Effector memory CD8-positive, alpha-beta T cell (primary cell): ENCODE data around the gene ABCB8.
A peak's percentile ranks its signal among the peaks of the same experiment; 100 is the strongest.

Experiments used
- ATAC-seq: fragments of 150-1000 bp; cut with Tn5 transposase; replicated peaks from 2 replicates; pipeline ENCODE4 v1.10.0; 2021; ENCODE audit warnings: mild to moderate bottlenecking, moderate library complexity
- DNase-seq, 3 experiments: peaks; one replicate each; pipeline ENCODE4 v3.0.0; 2021
- H3K27ac Mint-ChIP-seq, 2 donors: one replicate each; pipeline ENCODE4 v1.8.0; 2022; ENCODE audit warnings: mild to moderate bottlenecking in 2 of 2, mixed read lengths in 2 of 2, moderate library complexity in 2 of 2
- H3K27me3 Mint-ChIP-seq, 2 donors: one replicate each; pipeline ENCODE4 v1.8.0; 2022; ENCODE audit warnings: mixed read lengths in 2 of 2
- H3K36me3 Mint-ChIP-seq: one replicate; pipeline ENCODE4 v1.8.0; 2022; ENCODE audit warnings: mild to moderate bottlenecking, moderate library complexity, mixed read lengths; ENCODE audit not compliant: insufficient read depth
- H3K4me1 Mint-ChIP-seq, 2 donors: one replicate each; pipeline ENCODE4 v1.8.0; 2022; ENCODE audit warnings: low read depth in 2 of 2, mixed read lengths in 2 of 2
- H3K4me3 Mint-ChIP-seq, 2 donors: one replicate each; pipeline ENCODE4 v1.8.0; 2022; ENCODE audit warnings: mild to moderate bottlenecking in 2 of 2, mixed read lengths in 2 of 2, moderate library complexity in 2 of 2
- H3K9me3 Mint-ChIP-seq, 2 donors: one replicate each; pipeline ENCODE4 v1.8.0; 2022; ENCODE audit warnings: mixed read lengths in 2 of 2

Gene ABCB8

GRCh38 chr7:151061213-151062110 lies 33.2 kb downstream of the ABCB8 start:
- Mint-ChIP-seq H3K4me3 (peak overlapping the region; percentile 95 to 97), H3K27ac (peak overlapping the region; percentile 39 to 65), H3K9me3 (no peaks in the 10 kb centered on the region), H3K36me3 (peaks cover 13% of the 10 kb centered on the region), H3K27me3 (no peaks in the 10 kb centered on the region), H3K4me1 (peaks cover 37 to 41% of the 10 kb centered on the region in 2 donors)
- ATAC-seq (no peak), DNase-seq (no peak)

- ATAC-seq = no peak
- H3K9me3 Mint-ChIP-seq = no peaks in the 10 kb centered on the region
- no peaks in the 10 kb centered on the region for H3K27me3 Mint-ChIP-seq
- H3K4me3 Mint-ChIP-seq = peak overlapping the region in 1 of 2 donors; percentile 95
- H3K27ac Mint-ChIP-seq = peak overlapping the region in 1 of 2 donors; percentile 39
- no peak for DNase-seq
- H3K4me1 Mint-ChIP-seq = peaks cover 31 to 37% of the 10 kb centered on the region in 2 donors
- H3K36me3 Mint-ChIP-seq = peaks cover 15% of the 10 kb centered on the region
Measured at GRCh38 chr7:151062111-151062398, 33.8 kb downstream of the ABCB8 start.

- no peaks in the 10 kb centered on the region for H3K27me3 Mint-ChIP-seq
- no peaks in the 10 kb centered on the region for H3K9me3 Mint-ChIP-seq
- peaks cover 27 to 32% of the 10 kb centered on the region in 2 donors for H3K4me1 Mint-ChIP-seq
- ATAC-seq = no peak
- peaks cover 20% of the 10 kb centered on the region for H3K36me3 Mint-ChIP-seq
- no peak for DNase-seq
- no peak overlapping the region for H3K4me3 Mint-ChIP-seq
- no peak overlapping the region for H3K27ac Mint-ChIP-seq
Measured at GRCh38 chr7:151062399-151063211, 34.4 kb downstream of the ABCB8 start.

- no peaks in the 10 kb centered on the region for H3K9me3 Mint-ChIP-seq
- peaks cover 26 to 31% of the 10 kb centered on the region in 2 donors for H3K4me1 Mint-ChIP-seq
- peaks cover 22% of the 10 kb centered on the region for H3K36me3 Mint-ChIP-seq
- ATAC-seq = no peak
- H3K27me3 Mint-ChIP-seq = no peaks in the 10 kb centered on the region
- DNase-seq = no peak
- peak overlapping the region in 1 of 2 donors; percentile 17 for H3K27ac Mint-ChIP-seq
- H3K4me3 Mint-ChIP-seq = no peak overlapping the region
Measured at GRCh38 chr7:151063212-151063561, 34.9 kb downstream of the ABCB8 start.

- peaks cover 26% of the 10 kb centered on the region for H3K36me3 Mint-ChIP-seq
- peaks cover 17 to 20% of the 10 kb centered on the region in 2 donors for H3K4me1 Mint-ChIP-seq
- DNase-seq (no peak), ATAC-seq (no peak)
- H3K4me3 Mint-ChIP-seq = no peak overlapping the region
- H3K9me3 Mint-ChIP-seq = no peaks in the 10 kb centered on the region
- no peak overlapping the region for H3K27ac Mint-ChIP-seq
- H3K27me3 Mint-ChIP-seq = no peaks in the 10 kb centered on the region
Measured at GRCh38 chr7:151064454-151064853, 36.2 kb downstream of the ABCB8 start.

GRCh38 chr7:151064993-151065392 lies 36.7 kb downstream of the ABCB8 start:
- DNase-seq = no peak
- H3K27me3 Mint-ChIP-seq = no peaks in the 10 kb centered on the region
- H3K9me3 Mint-ChIP-seq = no peaks in the 10 kb centered on the region
- ATAC-seq = no peak
- H3K27ac Mint-ChIP-seq = no peak overlapping the region
- peaks cover 29% of the 10 kb centered on the region for H3K36me3 Mint-ChIP-seq
- H3K4me3 Mint-ChIP-seq = no peak overlapping the region
- H3K4me1 Mint-ChIP-seq = peaks cover 17 to 19% of the 10 kb centered on the region in 2 donors

- H3K9me3 Mint-ChIP-seq = no peaks in the 10 kb centered on the region
- H3K27ac Mint-ChIP-seq = no peak overlapping the region
- no peak for ATAC-seq
- H3K4me3 Mint-ChIP-seq = no peak overlapping the region
- no peaks in the 10 kb centered on the region for H3K27me3 Mint-ChIP-seq
- DNase-seq = no peak
- H3K36me3 Mint-ChIP-seq = peaks cover 29% of the 10 kb centered on the region
- H3K4me1 Mint-ChIP-seq = peaks cover 14 to 17% of the 10 kb centered on the region in 2 donors
Measured at GRCh38 chr7:151065516-151065915, 37.3 kb downstream of the ABCB8 start.

- Mint-ChIP-seq H3K36me3 (peaks cover 29% of the 10 kb centered on the region), H3K27ac (peak overlapping the region in 1 of 2 donors; percentile 69), H3K4me3 (no peak overlapping the region), H3K9me3 (no peaks in the 10 kb centered on the region), H3K4me1 (peaks cover 6 to 10% of the 10 kb centered on the region in 2 donors), H3K27me3 (no peaks in the 10 kb centered on the region)
- ATAC-seq = no peak
- DNase-seq = no peak
Measured at GRCh38 chr7:151066273-151066974, 38.2 kb downstream of the ABCB8 start.

- Mint-ChIP-seq H3K4me3 (no peak overlapping the region), H3K36me3 (peaks cover 39% of the 10 kb centered on the region), H3K4me1 (peaks cover 0 to 5% of the 10 kb centered on the region in 2 donors), H3K27ac (no peak overlapping the region), H3K27me3 (no peaks in the 10 kb centered on the region), H3K9me3 (no peaks in the 10 kb centered on the region)
- DNase-seq (no peak), ATAC-seq (no peak)
Measured at GRCh38 chr7:151068069-151068773, 40.0 kb downstream of the ABCB8 start.

- Mint-ChIP-seq H3K36me3 (peaks cover 50% of the 10 kb centered on the region), H3K27me3 (no peaks in the 10 kb centered on the region)
Measured at GRCh38 chr7:151069841-151070573, 41.8 kb downstream of the ABCB8 start.

GRCh38 chr7:151070574-151070960 lies 42.3 kb downstream of the ABCB8 start:
- Mint-ChIP-seq H3K9me3 (no peaks in the 10 kb centered on the region), H3K27me3 (no peaks in the 10 kb centered on the region), H3K4me1 (peaks cover 0 to 5% of the 10 kb centered on the region in 2 donors), H3K36me3 (peaks cover 52% of the 10 kb centered on the region), H3K4me3 (no peak overlapping the region), H3K27ac (no peak overlapping the region)
- ATAC-seq (no peak), DNase-seq (no peak)

More at GRCh38 chr7:151069841-151070573, 41.8 kb downstream of the ABCB8 start:
- ATAC-seq (no peak), DNase-seq (no peak)
- peaks cover 0 to 5% of the 10 kb centered on the region in 2 donors for H3K4me1 Mint-ChIP-seq
- no peak overlapping the region for H3K27ac Mint-ChIP-seq
- no peak overlapping the region for H3K4me3 Mint-ChIP-seq
- no peaks in the 10 kb centered on the region for H3K9me3 Mint-ChIP-seq

GRCh38 chr7:151071032-151071866 lies 43.0 kb downstream of the ABCB8 start:
- Mint-ChIP-seq H3K36me3 (peaks cover 52% of the 10 kb centered on the region), H3K4me1 (peaks cover 0 to 5% of the 10 kb centered on the region in 2 donors), H3K27ac (no peak overlapping the region), H3K27me3 (no peaks in the 10 kb centered on the region), H3K4me3 (no peak overlapping the region), H3K9me3 (no peaks in the 10 kb centered on the region)
- ATAC-seq (no peak), DNase-seq (no peak)
